HG03558 (cell line): ENCODE measurements around the gene ZNF638.

Source experiments
- ATAC-seq: cut with Tn5 transposase; IDR thresholded peaks from one replicate; pipeline ENCODE4 v1.9.1; 2021; ENCODE audit warnings: moderate number of reproducible peaks; ENCODE audit not compliant: unreplicated experiment; ENCODE audit errors: extremely low read depth

Gene ZNF638

GRCh38 chr2:71466301-71467179 lies 135.0 kb downstream of the ZNF638 start:
- no peak for ATAC-seq

DNA sequence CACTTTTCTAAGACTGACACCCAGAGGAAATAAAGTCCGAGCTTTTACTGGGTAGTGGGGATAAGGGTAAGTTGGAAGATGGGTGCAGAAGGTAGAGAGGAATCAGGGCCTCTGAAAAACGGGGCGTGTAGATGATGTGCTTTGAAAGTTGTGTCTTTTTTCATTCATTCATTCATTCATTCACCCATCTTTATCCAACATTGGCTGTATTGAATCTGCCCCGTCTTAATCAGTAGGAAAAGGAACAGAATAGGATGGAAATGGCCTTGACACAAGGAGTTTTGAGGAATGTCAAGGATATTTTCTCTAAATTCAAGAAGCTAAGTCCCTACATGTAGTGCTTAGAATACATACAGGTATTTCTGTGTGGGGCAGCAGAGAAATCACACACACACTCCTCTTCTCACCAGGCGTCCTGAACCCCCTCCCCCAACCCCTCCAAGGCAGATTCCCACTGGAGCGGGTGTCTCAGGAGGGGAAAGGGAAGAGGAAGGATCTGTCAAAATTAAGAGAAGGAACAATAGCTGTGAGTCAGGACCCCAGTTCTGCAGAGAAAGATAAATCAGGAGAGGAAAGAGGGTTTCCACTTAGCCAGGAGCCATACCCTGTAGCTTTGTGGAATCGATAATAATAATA lies 135.7 kb downstream of the ZNF638 start:
- no peak for ATAC-seq

DNA sequence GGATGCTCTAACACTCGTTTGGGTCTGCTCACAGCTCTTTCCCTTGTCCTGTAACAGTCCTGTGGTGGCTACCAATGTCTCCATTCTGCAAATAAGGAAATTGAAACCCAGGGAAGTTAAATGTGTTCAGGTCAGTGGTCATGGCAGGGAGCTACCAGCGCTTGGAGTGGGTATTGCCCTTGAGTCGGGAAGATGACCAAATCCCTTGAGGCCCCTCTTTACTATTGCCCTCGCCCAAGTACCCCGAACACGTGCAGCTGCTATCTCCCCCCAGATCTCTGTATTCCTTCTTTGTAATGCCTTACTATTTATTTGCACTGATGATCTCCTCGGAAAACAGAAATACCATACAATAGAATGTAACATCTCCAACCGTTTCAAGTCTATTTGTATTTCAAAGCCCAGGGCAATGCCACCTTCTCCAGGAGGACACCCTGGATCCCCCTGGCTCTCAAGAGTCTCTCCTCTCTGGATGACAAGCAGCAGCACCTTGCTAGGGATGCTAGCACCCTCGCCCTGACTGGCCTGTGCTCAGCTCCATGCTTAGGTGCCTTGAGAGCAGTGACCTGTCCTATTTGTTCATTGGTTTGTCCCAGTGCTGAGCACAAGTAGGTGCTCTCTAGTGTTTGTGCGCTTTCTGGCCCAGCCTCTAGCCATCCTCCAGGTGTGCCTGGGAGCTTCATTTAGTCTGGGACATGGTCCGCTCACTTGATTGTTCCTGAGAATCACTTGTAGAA lies 136.9 kb downstream of the ZNF638 start:
- no peak for ATAC-seq

DNA sequence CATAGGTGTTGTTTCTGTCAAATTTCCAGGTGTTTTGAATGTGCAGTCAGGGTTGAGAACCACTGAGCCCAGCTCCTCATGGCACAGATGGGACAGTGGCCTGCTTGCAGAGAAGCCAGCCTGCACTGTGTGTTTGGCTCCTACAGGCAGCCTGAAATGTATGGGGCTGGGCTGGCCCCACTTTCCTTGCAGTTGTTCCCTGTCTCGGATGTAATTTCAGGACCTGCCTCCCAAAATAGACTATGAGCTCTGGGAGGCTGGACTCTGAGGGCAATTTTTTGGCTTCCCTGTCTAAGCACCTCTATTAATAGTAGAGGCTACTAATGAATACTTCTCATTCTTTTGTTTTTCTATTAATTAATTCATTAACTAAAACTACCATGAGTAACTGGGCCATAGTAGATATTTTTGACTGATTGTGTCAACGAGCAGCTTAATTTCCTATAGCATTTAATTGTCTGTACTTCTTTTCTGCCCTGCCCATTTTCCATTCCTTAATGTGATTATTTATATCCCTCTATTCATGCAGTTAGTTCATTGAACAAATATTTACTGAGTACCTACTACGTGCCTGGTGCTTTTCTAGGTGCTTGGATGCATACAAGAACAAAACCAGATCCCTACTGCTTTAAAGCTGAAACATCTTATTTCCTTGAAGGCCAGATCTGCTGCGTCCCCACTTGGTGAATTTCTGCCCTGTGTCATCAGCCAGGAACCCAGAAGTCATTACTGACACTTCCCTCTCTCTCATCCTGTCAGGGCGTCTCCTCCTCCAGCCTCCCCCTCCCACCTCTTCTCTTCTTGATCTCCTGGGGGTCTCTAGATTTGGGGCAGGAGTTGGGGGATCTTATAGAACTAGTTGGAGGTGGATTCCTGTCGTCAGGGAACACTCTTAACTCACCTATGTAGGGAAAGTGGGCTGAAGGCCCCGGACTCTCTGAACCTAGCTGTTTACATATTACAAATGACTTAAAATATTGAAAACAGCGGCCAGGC lies 138.1 kb downstream of the ZNF638 start:
- no peak for ATAC-seq

- ATAC-seq: no peak
Observed at GRCh38 chr2:71471276-71471675, 139.7 kb downstream of the ZNF638 start.

GRCh38 chr2:71472019-71472418 lies 140.4 kb downstream of the ZNF638 start:
- ATAC-seq: no peak

DNA sequence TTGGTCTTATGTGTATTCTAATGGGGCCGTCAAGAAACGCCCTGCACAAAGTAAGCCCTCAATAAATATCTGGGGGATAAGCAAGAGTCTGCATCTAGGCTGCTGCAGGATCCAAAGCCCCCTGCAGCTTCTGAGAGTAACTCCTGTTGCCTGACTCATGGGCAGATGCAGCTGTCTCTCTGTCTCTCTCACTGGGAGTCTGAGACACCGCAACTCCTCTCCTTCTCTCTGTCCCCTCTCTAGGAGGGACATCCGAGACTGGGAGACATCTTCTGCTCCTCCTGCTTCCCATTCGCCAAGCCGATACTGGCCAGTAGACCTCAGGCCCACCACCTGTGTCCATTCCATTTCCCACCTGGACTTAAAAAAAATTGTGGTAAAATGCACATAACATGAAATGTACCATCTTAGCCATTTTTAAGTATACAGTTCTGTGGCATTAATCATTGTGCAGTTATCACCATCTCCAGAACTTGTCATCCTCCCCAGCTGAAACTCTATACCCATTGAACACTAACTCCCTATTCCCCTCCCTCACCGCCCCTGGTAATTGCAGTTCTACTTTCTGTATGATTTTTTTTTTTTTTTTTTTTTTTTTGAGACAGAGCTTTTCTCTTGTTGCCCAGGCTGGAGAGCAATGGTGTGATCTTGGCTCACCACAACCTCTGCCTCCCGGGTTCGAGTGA lies 141.9 kb downstream of the ZNF638 start:
- ATAC-seq: no peak

GRCh38 chr2:71474116-71474743 lies 142.6 kb downstream of the ZNF638 start:
- no peak for ATAC-seq

GRCh38 chr2:71474744-71475397 lies 143.3 kb downstream of the ZNF638 start:
- no peak for ATAC-seq

DNA sequence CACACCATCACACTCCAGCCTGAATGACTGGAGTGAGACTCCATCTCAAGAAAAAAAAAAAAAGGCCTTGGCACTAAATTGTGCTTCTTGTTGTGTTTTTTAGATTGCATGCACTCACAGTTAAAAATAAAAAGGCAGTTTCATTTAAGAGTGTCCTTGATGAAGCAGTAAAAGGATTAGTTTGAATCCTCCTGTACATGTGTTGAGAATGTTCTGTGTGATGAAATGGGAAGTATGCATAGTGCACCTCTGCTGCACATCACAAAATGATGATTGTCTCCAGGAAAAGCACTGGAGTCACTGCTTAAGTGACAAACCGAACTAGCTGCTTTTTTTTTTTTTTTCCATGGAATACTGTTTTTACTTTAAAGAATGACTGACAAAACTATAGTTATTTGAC lies 144.9 kb downstream of the ZNF638 start:
- ATAC-seq: no peak

- ATAC-seq: no peak
Observed at GRCh38 chr2:71477231-71477691, 145.7 kb downstream of the ZNF638 start.

GRCh38 chr2:71478806-71479205 lies 147.2 kb downstream of the ZNF638 start:
- no peak for ATAC-seq

DNA sequence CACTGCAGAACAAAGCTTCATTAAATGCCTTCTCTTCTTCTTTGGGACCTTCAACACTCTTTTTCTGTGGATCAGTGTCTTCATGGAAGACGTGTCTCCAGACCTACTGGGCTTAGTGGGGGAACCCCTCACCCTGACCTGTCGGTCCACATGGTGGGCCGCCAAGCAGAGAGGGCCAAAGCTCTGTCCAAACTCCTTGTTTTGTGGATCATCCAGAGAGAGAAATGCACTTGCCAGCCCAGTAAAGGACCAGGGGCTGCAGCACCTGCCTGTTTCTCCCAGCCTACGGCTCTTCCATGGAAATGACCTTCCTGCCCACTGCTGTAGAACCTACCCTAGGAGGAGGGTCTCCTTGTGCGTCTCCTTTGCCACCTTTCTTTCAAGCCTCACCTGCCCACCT lies 147.7 kb downstream of the ZNF638 start:
- no peak for ATAC-seq

- ATAC-seq: no peak
Observed at GRCh38 chr2:71481111-71481510, 149.5 kb downstream of the ZNF638 start.

GRCh38 chr2:71482055-71482454 lies 150.5 kb downstream of the ZNF638 start:
- ATAC-seq: no peak

GRCh38 chr2:71483246-71483645 lies 151.7 kb downstream of the ZNF638 start:
- ATAC-seq: no peak

GRCh38 chr2:71484354-71484753 lies 152.8 kb downstream of the ZNF638 start:
- ATAC-seq: no peak
